Fibroblast of lung (primary cell): ENCODE measurements around the gene ENOX1. TPM values are rescaled to one million over a fixed set of nuclear protein-coding genes. Genes with fewer than 3 reads are reported as not detected.
A peak's percentile ranks its signal among the peaks of the same experiment; 100 is the strongest.
"Not testable (repeated sequence)": the region's sequence is repeated elsewhere in the genome, so short reads cannot be mapped to it uniquely, and the experiment has no call there.

Source experiments
- DNase-seq, 2 donors: peaks; one replicate each; pipeline versions ENCODE4 v3.0.0 to v3.0.0-alpha.2; 2010; ENCODE audit warnings: low read depth in 2 of 2
- H2AFZ ChIP-seq: 2 replicates; pipeline ENCODE4 v1.5.1; 2012; ENCODE audit warnings: low read length, control low read depth, inconsistent platforms
- H3K27ac ChIP-seq: 2 replicates; pipeline ENCODE4 v1.5.1; 2011; ENCODE audit warnings: low read length, control low read depth; ENCODE audit not compliant: insufficient read depth
- H3K27me3 ChIP-seq: 2 replicates; pipeline ENCODE4 v1.5.1; 2011; ENCODE audit warnings: mild to moderate bottlenecking, low read length; ENCODE audit not compliant: control insufficient read depth, insufficient read depth
- H3K36me3 ChIP-seq: 2 replicates; pipeline ENCODE4 v1.5.1; 2011; ENCODE audit warnings: low read length; ENCODE audit not compliant: control insufficient read depth, insufficient read depth
- H3K4me1 ChIP-seq: 2 replicates; pipeline ENCODE4 v1.5.1; 2011; ENCODE audit warnings: low read length; ENCODE audit not compliant: control insufficient read depth, insufficient read depth; ENCODE audit errors: extremely low read depth
- H3K4me2 ChIP-seq: 2 replicates; pipeline ENCODE4 v1.5.1; 2011; ENCODE audit warnings: low read length, control low read depth; ENCODE audit not compliant: insufficient read depth; ENCODE audit errors: extremely low read depth
- H3K4me3 ChIP-seq, 4 experiments: fragments of 200-600 bp in 1 of 4; sonication (generic) in 1 of 4; replicated peaks in 1 of 4; 2 replicates each; pipeline ENCODE4 v1.5.1; 2011 to 2016; ENCODE audit warnings: low read length in 4 of 4, low read depth in 3 of 4, mild to moderate bottlenecking in 3 of 4, control low read depth in 2 of 4, inconsistent platforms in 1 of 4, mixed read lengths in 1 of 4; ENCODE audit not compliant: insufficient read depth in 1 of 4; ENCODE audit errors: control extremely low read depth in 1 of 4
- H3K79me2 ChIP-seq: 2 replicates; pipeline ENCODE4 v1.5.1; 2012; ENCODE audit warnings: mild to moderate bottlenecking, low read length, inconsistent platforms; ENCODE audit not compliant: control insufficient read depth, insufficient read depth
- H3K9ac ChIP-seq: 2 replicates; pipeline ENCODE4 v1.5.1; 2011; ENCODE audit warnings: mild to moderate bottlenecking, low read length, control low read depth; ENCODE audit not compliant: insufficient read depth
- H3K9me3 ChIP-seq: 2 replicates; pipeline ENCODE4 v1.5.1; 2012; ENCODE audit warnings: low read depth, low read length; ENCODE audit not compliant: control insufficient read depth, insufficient read depth
- H4K20me1 ChIP-seq: 2 replicates; pipeline ENCODE4 v1.5.1; 2011; ENCODE audit warnings: low read length; ENCODE audit not compliant: control insufficient read depth, insufficient read depth; ENCODE audit errors: extremely low read depth
- CTCF ChIP-seq, 2 donors: IDR thresholded peaks in 1 of 2; conservative IDR thresholded peaks in 1 of 2; 1 replicate in 1 of 2; 2 replicates in 1 of 2; pipeline ENCODE4 v1.5.1; 2011 to 2012; ENCODE audit warnings: low read length in 2 of 2, control low read depth in 1 of 2, inconsistent platforms in 1 of 2, low read depth in 1 of 2, mild to moderate bottlenecking in 1 of 2
- EZH2 ChIP-seq: IDR thresholded peaks from 2 replicates; pipeline ENCODE4 v1.5.1; 2012; ENCODE audit warnings: low read length, control low read depth, mild to moderate bottlenecking; ENCODE audit errors: missing control alignments
- polyA plus RNA-seq, 2 donors: library from polyadenylated mRNA; depleted of rRNA in 1 of 2; stranded (reverse) in 1 of 2; unstranded in 1 of 2; fragments of >200 nt; gene quantifications; 2 replicates each; pipeline ENCODE4 v1.2.1, GENCODE V29; 2011 to 2012; ENCODE audit warnings: missing spikeins in 1 of 2
- total RNA-seq: library from RNA; depleted of rRNA; stranded (reverse); fragments of >200 nt; gene quantifications from 2 replicates; pipeline ENCODE4 v1.2.1, GENCODE V29; 2014

The ENOX1 gene
- total and polyA plus RNA-seq, 2 donors (not counting 1 experiment from before 2014, with no cell fraction given): 3.5 to 7.6 TPM

- peak in 1 of 2 donors; percentile 22 for DNase-seq
- no peaks in the 10 kb centered on the region for H3K27me3 ChIP-seq
- no peaks in the 10 kb centered on the region for H3K36me3 ChIP-seq
- H3K4me2 ChIP-seq: no peak overlapping the region
- H2AFZ ChIP-seq: no peak overlapping the region
- H3K27ac ChIP-seq: no peak overlapping the region
- H3K79me2 ChIP-seq: no peaks in the 10 kb centered on the region
- H3K4me3 ChIP-seq: no peak overlapping the region
- TF ChIP-seq EZH2: no peak
- TF ChIP-seq CTCF (conservative IDR thresholded peaks at IDR 0.05 in 1 of 2, IDR thresholded peaks at IDR 0.05 in 1 of 2; ENCODE audit: low read depth in 1 of 2, low read length in 2 of 2): no peak
- H3K9ac ChIP-seq: no peak overlapping the region
- H4K20me1 ChIP-seq: no peaks in the 10 kb centered on the region
- no peaks in the 10 kb centered on the region for H3K4me1 ChIP-seq
- H3K9me3 ChIP-seq: no peaks in the 10 kb centered on the region
Observed at GRCh38 chr13:43354153-43354945, 432.4 kb downstream of the ENOX1 start.

DNA sequence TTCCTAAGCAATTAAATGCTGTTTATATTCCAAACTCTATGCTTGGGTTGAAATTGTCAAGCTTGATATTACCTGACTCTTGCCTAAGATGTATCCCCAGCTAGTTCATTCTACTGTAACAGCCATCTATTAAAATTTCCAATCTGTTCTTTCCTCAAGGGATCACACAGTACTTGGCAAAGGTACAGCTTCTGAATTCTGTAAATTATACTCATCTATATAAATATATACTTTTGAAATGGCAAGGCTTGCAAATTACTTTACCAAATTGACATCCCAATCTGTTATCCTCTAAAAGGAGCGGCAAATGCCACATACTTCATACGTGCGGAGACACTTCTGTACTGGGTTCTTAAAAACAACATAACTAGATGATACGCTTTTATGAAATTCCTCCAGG is 433.1 kb downstream of the ENOX1 start:
- H3K4me3 ChIP-seq: no peak overlapping the region
- H3K4me2 ChIP-seq: no peak overlapping the region
- H3K27me3 ChIP-seq: no peaks in the 10 kb centered on the region
- H4K20me1 ChIP-seq: no peaks in the 10 kb centered on the region
- TF ChIP-seq EZH2 (no peak), CTCF (conservative IDR thresholded peaks at IDR 0.05 in 1 of 2, IDR thresholded peaks at IDR 0.05 in 1 of 2; ENCODE audit: low read depth in 1 of 2, low read length in 2 of 2) (no peak)
- H3K4me1 ChIP-seq: no peaks in the 10 kb centered on the region
- H3K9ac ChIP-seq: no peak overlapping the region
- no peaks in the 10 kb centered on the region for H3K9me3 ChIP-seq
- DNase-seq: no peak
- no peak overlapping the region for H3K27ac ChIP-seq
- no peaks in the 10 kb centered on the region for H3K36me3 ChIP-seq
- no peaks in the 10 kb centered on the region for H3K79me2 ChIP-seq
- H2AFZ ChIP-seq: no peak overlapping the region

GRCh38 chr13:43351612-43352011 is 435.2 kb downstream of the ENOX1 start:
- not testable (repeated sequence) for H3K4me2 ChIP-seq, H3K4me3 ChIP-seq, H3K9me3 ChIP-seq, H3K36me3 ChIP-seq, H2AFZ ChIP-seq, H3K9ac ChIP-seq, H4K20me1 ChIP-seq, H3K79me2 ChIP-seq, H3K4me1 ChIP-seq, H3K27ac ChIP-seq, H3K27me3 ChIP-seq, DNase-seq
